B cell (primary cell): ENCODE measurements around the gene NPIPA3. TPM values are rescaled to one million over a fixed set of nuclear protein-coding genes. Genes with fewer than 3 reads are reported as not detected.
"Not testable (repeated sequence)": the region's sequence is repeated elsewhere in the genome, so short reads cannot be mapped to it uniquely, and the experiment has no call there.

Source experiments
- ATAC-seq: fragments of 200-7000 bp; cut with Tn5 transposase; one replicate; pipeline ENCODE4 v1.10.0; 2021; ENCODE audit warnings: low read depth, mild to moderate bottlenecking, moderate number of reproducible peaks, moderate library complexity
- CTCF ChIA-PET: fragments of 350-600 bp; sonication (Branson Sonifier 250); formaldehyde crosslinking; loops from one replicate; lab custom pipeline; 2021; ENCODE audit warnings: antibody characterized with exemption, inconsistent platforms; lab: Charles Lee
- POLR2A ChIA-PET: fragments of 350-600 bp; sonication (Branson Sonifier 250); formaldehyde crosslinking; loops from one replicate; lab custom pipeline; 2021; ENCODE audit warnings: antibody characterized with exemption; lab: Charles Lee
- DNase-seq: peaks from one replicate; pipeline ENCODE4 v3.0.0; 2013
- H2AFZ ChIP-seq: 2 replicates; pipeline ENCODE4 v1.6.1; 2012; ENCODE audit warnings: mild to moderate bottlenecking, low read depth, low read length; ENCODE audit not compliant: insufficient read depth, poor library complexity, severe bottlenecking
- H3K27ac ChIP-seq, 2 donors: 1 replicate in 1 of 2; 2 replicates in 1 of 2; pipeline ENCODE4 v1.5.1; 2012 to 2013; ENCODE audit warnings: low read length in 2 of 2, mild to moderate bottlenecking in 2 of 2, moderate library complexity in 1 of 2
- H3K27me3 ChIP-seq, 4 experiments: fragments of 200-600 bp in 1 of 4; sonication (generic) in 1 of 4; replicated peaks in 1 of 4; 1 replicate in 2 of 4; 2 replicates in 2 of 4; pipeline versions ENCODE4 v1.6.1 to v1.7.0; 2013 to 2016; ENCODE audit warnings: low read length in 3 of 4, mild to moderate bottlenecking in 2 of 4, mixed read lengths in 1 of 4, moderate library complexity in 1 of 4; ENCODE audit not compliant: insufficient read depth in 4 of 4, control insufficient read depth in 3 of 4; ENCODE audit errors: control extremely low read depth in 1 of 4
- H3K36me3 ChIP-seq, 2 experiments: replicated peaks in 1 of 2; 1 replicate in 1 of 2; 2 replicates in 1 of 2; pipeline versions ENCODE4 v1.6.1 to v1.7.1; 2013; ENCODE audit warnings: low read length in 1 of 2; ENCODE audit not compliant: insufficient read depth in 2 of 2, control insufficient read depth in 1 of 2; ENCODE audit errors: control extremely low read depth in 1 of 2, extremely low read depth in 1 of 2
- H3K4me1 ChIP-seq, 2 donors: fragments of 200-600 bp in 1 of 2; sonication (generic) in 1 of 2; 1 replicate in 1 of 2; 2 replicates in 1 of 2; pipeline versions ENCODE4 v1.5.1 to v1.6.1; 2013 to 2017; ENCODE audit warnings: low read length in 2 of 2; ENCODE audit not compliant: control insufficient read depth in 2 of 2, insufficient read depth in 2 of 2
- H3K4me2 ChIP-seq: replicated peaks from 2 replicates; pipeline ENCODE3; 2012; ENCODE audit warnings: mild to moderate bottlenecking, low read depth, low read length; ENCODE audit not compliant: poor library complexity, severe bottlenecking
- H3K4me3 ChIP-seq, 5 experiments: fragments of 200-600 bp in 1 of 5; sonication (generic) in 1 of 5; 1 replicate in 3 of 5; 2 replicates in 2 of 5; pipeline versions ENCODE4 v1.5.1 to v1.7.0; 2011 to 2016; ENCODE audit warnings: low read length in 4 of 5, mild to moderate bottlenecking in 4 of 5, low read depth in 2 of 5, control low read depth in 1 of 5, moderate library complexity in 1 of 5; ENCODE audit not compliant: insufficient read depth in 1 of 5; ENCODE audit errors: control extremely low read depth in 1 of 5, extremely low read depth in 1 of 5
- H3K79me2 ChIP-seq: fragments of 200-600 bp; sonication (generic); one replicate; pipeline ENCODE4 v1.6.0; 2016; ENCODE audit warnings: low read length; ENCODE audit not compliant: control insufficient read depth, insufficient read depth
- H3K9ac ChIP-seq: fragments of 200-600 bp; sonication (generic); 2 replicates; pipeline ENCODE4 v1.6.1; 2017; ENCODE audit warnings: mild to moderate bottlenecking, low read length, moderate library complexity
- H3K9me3 ChIP-seq, 3 donors: one replicate each; pipeline versions ENCODE4 v1.6.1 to v1.7.1; 2013; ENCODE audit warnings: low read length in 2 of 3; ENCODE audit not compliant: control insufficient read depth in 2 of 3, insufficient read depth in 1 of 3; ENCODE audit errors: control extremely low read depth in 1 of 3
- H4K20me1 ChIP-seq: 2 replicates; pipeline ENCODE4 v1.6.0; 2012; ENCODE audit warnings: mild to moderate bottlenecking, low read length; ENCODE audit not compliant: insufficient read depth, control insufficient read depth, poor library complexity, severe bottlenecking
- H3K27ac Mint-ChIP-seq: one replicate; pipeline ENCODE4 v1.8.0; 2021; ENCODE audit warnings: mixed read lengths
- H3K27me3 Mint-ChIP-seq: one replicate; pipeline ENCODE4 v1.8.0; 2021; ENCODE audit warnings: mixed read lengths
- H3K4me1 Mint-ChIP-seq: one replicate; pipeline ENCODE4 v1.8.0; 2021; ENCODE audit warnings: mixed read lengths
- H3K4me3 Mint-ChIP-seq: one replicate; pipeline ENCODE4 v1.8.0; 2021; ENCODE audit warnings: mixed read lengths
- H3K9me3 Mint-ChIP-seq: one replicate; pipeline ENCODE4 v1.8.0; 2022; ENCODE audit warnings: mixed read lengths; ENCODE audit not compliant: insufficient read depth
- EZH2 ChIP-seq: IDR thresholded peaks from 2 replicates; pipeline ENCODE4 v1.6.1; 2012; ENCODE audit warnings: borderline replicate concordance, low read depth, mild to moderate bottlenecking, moderate library complexity, low read length; ENCODE audit not compliant: insufficient read depth, poor library complexity, severe bottlenecking
- WGBS: methylation state at CpG from one replicate; pipeline ENCODE4 v1.1.5; 2013; ENCODE audit warnings: missing lambda C conversion rate; ENCODE audit not compliant: insufficient coverage; 5-methylcytosine and 5-hydroxymethylcytosine counted together
- intact Hi-C: fragments of 100-400 bp; cut with micrococcal nuclease; formaldehyde crosslinking; loops from one replicate; pipeline ENCODE4 v1.10.0; 2022
- polyA plus RNA-seq: library from polyadenylated mRNA; depleted of rRNA; stranded (reverse); fragments of >200 nt; gene quantifications from 2 replicates; pipeline ENCODE4 v1.2.3, GENCODE V29; 2012
- total RNA-seq, 2 donors: library from RNA; stranded (reverse); fragments of 120-200 nt in 1 of 2; gene quantifications; 1 replicate in 1 of 2; 2 replicates in 1 of 2; pipeline versions ENCODE4 v1.2.3 to v1.2.4, GENCODE V29; 2013 to 2022
- TF ChIP-seq, protein P1 (sequence below): fragments of 200-600 bp; IDR thresholded peaks from one replicate; pipeline ENCODE4 v1.8.0; 2022; ENCODE audit warnings: antibody characterized with exemption, mild to moderate bottlenecking

Gene NPIPA3
- total and polyA plus RNA-seq, 2 donors (not counting 1 experiment from before 2014, with no cell fraction given), result 1.4 to 3.7 TPM

DNA sequence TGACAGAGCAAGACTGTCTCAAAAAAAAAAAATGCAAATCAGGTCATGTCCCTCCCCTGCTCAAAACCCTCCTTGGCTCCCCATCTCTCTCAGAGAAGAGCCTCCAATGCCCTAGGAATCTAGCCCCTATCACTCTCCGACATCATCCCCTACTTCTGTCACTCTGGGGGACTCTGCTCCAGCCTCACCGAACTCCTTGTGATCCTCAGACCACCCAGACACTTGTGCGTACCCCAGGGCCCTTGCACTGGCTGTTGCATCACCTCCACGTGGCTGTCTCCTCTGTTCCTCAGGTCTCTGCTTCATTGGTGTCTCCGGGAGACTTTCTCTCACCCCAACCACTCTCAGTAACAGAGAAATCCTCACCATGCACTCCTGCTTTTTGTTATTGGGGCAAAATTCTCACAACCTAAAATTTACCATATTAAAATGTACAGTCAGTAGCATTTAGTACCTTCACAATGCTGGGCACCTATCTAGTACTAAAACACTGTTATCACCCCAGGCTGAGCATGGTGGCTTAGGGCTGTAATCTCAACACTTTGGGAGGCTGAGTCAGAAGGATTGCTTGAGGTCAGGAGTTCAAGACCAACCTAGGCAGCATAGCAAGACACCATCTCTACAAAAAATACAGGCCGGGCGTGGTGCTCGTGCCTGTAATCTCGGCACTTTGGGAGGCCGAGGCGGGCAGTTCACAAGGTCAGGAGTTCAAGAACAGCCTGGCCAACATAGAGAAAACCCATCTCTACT lies 24.3 kb upstream of the NPIPA3 start:
- H3K36me3 ChIP-seq, result no peaks in the 10 kb centered on the region
- Mint-ChIP-seq H3K9me3 (no peaks in the 10 kb centered on the region), H3K27ac (no peak overlapping the region), H3K4me3 (no peak overlapping the region), H3K27me3 (peaks cover 6% of the 10 kb centered on the region), H3K4me1 (peaks cover 1% of the 10 kb centered on the region)
- 79% methylated on average over 11 of the region's 11 CpGs for WGBS
- POLR2A ChIA-PET, result no interaction called here
- CTCF ChIA-PET, result no interaction called here
- no peaks in the 10 kb centered on the region for H3K27me3 ChIP-seq
- no peaks in the 10 kb centered on the region for H3K4me1 ChIP-seq
- H3K27ac ChIP-seq, result no peak overlapping the region
- H3K79me2 ChIP-seq, result no peaks in the 10 kb centered on the region
- TF ChIP-seq EZH2, result no peak
- TF ChIP-seq, protein P1, sequence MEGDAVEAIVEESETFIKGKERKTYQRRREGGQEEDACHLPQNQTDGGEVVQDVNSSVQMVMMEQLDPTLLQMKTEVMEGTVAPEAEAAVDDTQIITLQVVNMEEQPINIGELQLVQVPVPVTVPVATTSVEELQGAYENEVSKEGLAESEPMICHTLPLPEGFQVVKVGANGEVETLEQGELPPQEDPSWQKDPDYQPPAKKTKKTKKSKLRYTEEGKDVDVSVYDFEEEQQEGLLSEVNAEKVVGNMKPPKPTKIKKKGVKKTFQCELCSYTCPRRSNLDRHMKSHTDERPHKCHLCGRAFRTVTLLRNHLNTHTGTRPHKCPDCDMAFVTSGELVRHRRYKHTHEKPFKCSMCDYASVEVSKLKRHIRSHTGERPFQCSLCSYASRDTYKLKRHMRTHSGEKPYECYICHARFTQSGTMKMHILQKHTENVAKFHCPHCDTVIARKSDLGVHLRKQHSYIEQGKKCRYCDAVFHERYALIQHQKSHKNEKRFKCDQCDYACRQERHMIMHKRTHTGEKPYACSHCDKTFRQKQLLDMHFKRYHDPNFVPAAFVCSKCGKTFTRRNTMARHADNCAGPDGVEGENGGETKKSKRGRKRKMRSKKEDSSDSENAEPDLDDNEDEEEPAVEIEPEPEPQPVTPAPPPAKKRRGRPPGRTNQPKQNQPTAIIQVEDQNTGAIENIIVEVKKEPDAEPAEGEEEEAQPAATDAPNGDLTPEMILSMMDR, result no peak
- H3K9ac ChIP-seq, result no peak overlapping the region
- peaks cover 0 to 4% (median 0%) of the 10 kb centered on the region in 3 donors for H3K9me3 ChIP-seq
- no peaks in the 10 kb centered on the region for H4K20me1 ChIP-seq
- H3K4me3 ChIP-seq, result no peak overlapping the region
- intact Hi-C loops, result no loop called here
- DNase-seq (no peak), ATAC-seq (no peak)
- H3K4me2 ChIP-seq, result no peak overlapping the region
- H2AFZ ChIP-seq, result no peak overlapping the region

DNA sequence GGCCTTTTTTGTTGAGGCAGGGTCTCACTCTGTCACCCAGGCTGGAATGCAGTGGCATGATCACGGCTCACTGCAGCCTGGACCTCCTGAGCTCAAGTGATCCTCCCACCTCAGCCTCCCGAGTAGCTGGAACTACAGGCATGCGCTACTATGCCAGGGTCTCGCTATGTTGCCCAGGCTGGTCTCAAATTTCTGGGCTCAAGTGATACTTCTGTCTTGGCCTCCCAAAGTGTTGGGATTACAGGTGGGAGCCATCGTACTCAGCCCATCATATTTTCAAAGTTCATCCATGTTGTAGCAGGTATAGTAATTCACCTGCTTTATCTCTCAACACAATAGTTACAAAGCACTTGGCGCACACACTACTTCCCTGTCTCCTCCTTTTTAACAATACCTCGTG lies 22.8 kb upstream of the NPIPA3 start:
- POLR2A ChIA-PET, H3K27ac Mint-ChIP-seq, H2AFZ ChIP-seq, intact Hi-C loops, H3K27me3 Mint-ChIP-seq, H3K4me3 ChIP-seq, H3K9me3 Mint-ChIP-seq, H3K27ac ChIP-seq, H3K9ac ChIP-seq, H3K27me3 ChIP-seq, H3K4me2 ChIP-seq, ATAC-seq, DNase-seq, H3K4me1 Mint-ChIP-seq, H3K36me3 ChIP-seq, CTCF ChIA-PET, H3K79me2 ChIP-seq, H3K4me1 ChIP-seq, H4K20me1 ChIP-seq, H3K9me3 ChIP-seq, H3K4me3 Mint-ChIP-seq: not testable (repeated sequence)
- 88% methylated on average over 6 of the region's 7 CpGs for WGBS
